GM12875 (cell line): Measurements from ENCODE around the gene MYO6.

ENCODE experiments used
- H3K4me3 ChIP-seq: one replicate; pipeline ENCODE4 v1.5.1; 2011; ENCODE audit warnings: low read depth, low read length, control low read depth
- CTCF ChIP-seq: IDR thresholded peaks from 2 replicates; pipeline ENCODE4 v1.5.1; 2011; ENCODE audit warnings: low read depth, mild to moderate bottlenecking, control low read depth, inconsistent platforms, low read length, moderate library complexity, borderline replicate concordance; ENCODE audit not compliant: insufficient read depth

MYO6 gene

DNA sequence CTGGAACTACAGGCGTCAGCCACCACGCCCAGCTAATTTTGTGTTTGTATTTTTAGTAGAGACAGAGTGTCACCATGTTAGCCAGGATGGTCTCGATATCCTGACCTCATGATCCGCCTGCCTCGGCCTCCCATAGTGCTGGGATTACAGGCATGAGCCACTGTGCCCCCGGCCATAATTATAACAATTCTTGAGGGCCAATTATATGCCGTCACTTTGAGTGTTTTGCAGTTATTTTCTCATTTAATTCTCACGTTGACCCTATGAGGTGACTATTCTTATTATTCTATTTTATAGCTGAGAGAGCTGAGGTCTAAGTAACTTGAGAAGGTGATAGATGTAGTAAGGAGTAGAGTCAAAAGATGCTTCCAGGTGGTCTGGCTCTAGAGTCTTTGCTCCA, 13.0 kb downstream of the MYO6 start:
- no peak for TF ChIP-seq CTCF
- H3K4me3 ChIP-seq: no peak overlapping the region

- H3K4me3 ChIP-seq: no peak overlapping the region
- no peak for TF ChIP-seq CTCF
These were observed 17.3 kb downstream of the MYO6 start for GRCh38 chr6:75766387-75766786.

GRCh38 chr6:75770844-75771243, 21.8 kb downstream of the MYO6 start:
- no peak for TF ChIP-seq CTCF
- no peak overlapping the region for H3K4me3 ChIP-seq

GRCh38 chr6:75775219-75775618, 26.2 kb downstream of the MYO6 start:
- H3K4me3 ChIP-seq: no peak overlapping the region
- TF ChIP-seq CTCF: no peak

DNA sequence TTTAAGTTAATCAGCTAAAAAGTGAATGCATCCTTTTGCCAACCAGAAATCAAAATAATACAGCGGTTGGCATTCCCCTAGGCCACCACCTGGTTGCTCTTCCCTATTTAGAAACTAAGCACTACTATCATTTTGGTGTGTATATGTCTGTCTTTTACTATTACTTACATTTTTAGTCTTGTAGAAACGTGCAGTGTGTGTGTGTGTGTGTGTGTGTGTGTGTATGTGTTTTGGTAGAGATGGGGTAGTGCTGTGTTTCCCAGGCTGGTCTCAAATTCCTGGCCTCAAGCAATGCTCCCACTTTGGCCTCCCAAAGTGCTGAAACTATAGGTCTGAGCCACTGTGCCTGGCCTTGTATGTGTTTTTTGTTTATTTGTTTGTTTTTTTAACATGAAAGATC, 27.4 kb downstream of the MYO6 start:
- TF ChIP-seq CTCF: no peak

GRCh38 chr6:75778757-75779156, 29.7 kb downstream of the MYO6 start:
- TF ChIP-seq CTCF: no peak
- no peak overlapping the region for H3K4me3 ChIP-seq

More for the DNA sequence above, 27.4 kb downstream of the MYO6 start:
- no peak overlapping the region for H3K4me3 ChIP-seq

GRCh38 chr6:75786152-75786551, 37.1 kb downstream of the MYO6 start:
- no peak for TF ChIP-seq CTCF
- H3K4me3 ChIP-seq: no peak overlapping the region
